Keratinocyte (primary cell): ENCODE results near the gene ATG10. TPM values are rescaled to one million over a fixed set of nuclear protein-coding genes. Genes with fewer than 3 reads are reported as not detected.

Experiments used
- DNase-seq: peaks from one replicate; pipeline ENCODE4 v3.0.0-alpha.2; 2011; ENCODE audit warnings: low read depth, missing footprints, low spot score
- FAIRE-seq: peaks from 2 replicates; lab custom pipeline; 2011; peaks lifted over from hg19 to GRCh38; lab: Jason Lieb, UNC
- H2AFZ ChIP-seq: 2 replicates; pipeline ENCODE4 v1.6.0; 2012; ENCODE audit warnings: low read length, control low read depth, inconsistent platforms; ENCODE audit not compliant: control insufficient read depth
- H3K27ac ChIP-seq: 2 replicates; pipeline ENCODE4 v1.5.1; 2011; ENCODE audit warnings: low read length; ENCODE audit not compliant: control insufficient read depth, insufficient read depth
- H3K27me3 ChIP-seq: 3 replicates; pipeline ENCODE4 v1.6.0; 2011; ENCODE audit warnings: low read length; ENCODE audit not compliant: control insufficient read depth, insufficient read depth; ENCODE audit errors: extremely low read depth
- H3K36me3 ChIP-seq, 2 experiments: 2 replicates in 1 of 2; 3 replicates in 1 of 2; pipeline ENCODE4 v1.5.1; 2011; ENCODE audit warnings: low read length in 2 of 2, mild to moderate bottlenecking in 1 of 2; ENCODE audit not compliant: control insufficient read depth in 2 of 2, insufficient read depth in 2 of 2; ENCODE audit errors: extremely low read depth in 1 of 2
- H3K4me1 ChIP-seq: 3 replicates; pipeline ENCODE4 v1.5.1; 2011; ENCODE audit warnings: low read length; ENCODE audit not compliant: control insufficient read depth, insufficient read depth; ENCODE audit errors: extremely low read depth
- H3K4me2 ChIP-seq: 3 replicates; pipeline ENCODE4 v1.6.0; 2011; ENCODE audit warnings: low read depth, low read length; ENCODE audit not compliant: control insufficient read depth, insufficient read depth; ENCODE audit errors: extremely low read depth
- H3K4me3 ChIP-seq, 3 experiments: fragments of 200-600 bp in 1 of 3; sonication (generic) in 1 of 3; 2 replicates in 2 of 3; 3 replicates in 1 of 3; pipeline ENCODE4 v1.5.1; 2011 to 2016; ENCODE audit warnings: low read length in 3 of 3, mild to moderate bottlenecking in 3 of 3, control low read depth in 2 of 3, inconsistent platforms in 1 of 3, low read depth in 1 of 3, mixed read lengths in 1 of 3, mixed run types in 1 of 3, moderate library complexity in 1 of 3; ENCODE audit not compliant: control insufficient read depth in 2 of 3, insufficient read depth in 2 of 3; ENCODE audit errors: extremely low read depth in 1 of 3
- H3K79me2 ChIP-seq: 2 replicates; pipeline ENCODE4 v1.6.0; 2012; ENCODE audit warnings: low read length; ENCODE audit not compliant: control insufficient read depth, insufficient read depth
- H3K9ac ChIP-seq: 3 replicates; pipeline ENCODE4 v1.6.0; 2011; ENCODE audit warnings: low read length; ENCODE audit not compliant: control insufficient read depth, insufficient read depth; ENCODE audit errors: extremely low read depth
- H3K9me1 ChIP-seq: 3 replicates; pipeline ENCODE4 v1.6.0; 2011; ENCODE audit warnings: low read length; ENCODE audit not compliant: control insufficient read depth, insufficient read depth; ENCODE audit errors: extremely low read depth
- H3K9me3 ChIP-seq: 2 replicates; pipeline ENCODE4 v1.5.1; 2012; ENCODE audit warnings: low read depth, low read length; ENCODE audit not compliant: control insufficient read depth
- H4K20me1 ChIP-seq: 3 replicates; pipeline ENCODE4 v1.6.0; 2011; ENCODE audit warnings: low read length; ENCODE audit not compliant: control insufficient read depth, insufficient read depth; ENCODE audit errors: extremely low read depth
- EZH2 ChIP-seq: IDR thresholded peaks from one replicate; pipeline ENCODE4 v1.6.1; 2012; ENCODE audit warnings: inconsistent platforms, mild to moderate bottlenecking, low read length, moderate library complexity
- dilution Hi-C: fragments of 300-500 bp; cut with MboI; formaldehyde crosslinking; loops from one replicate; pipeline ENCODE4 v1.7.0; 2020; ENCODE audit warnings: low sequenced_read_pairs; ENCODE audit not compliant: extremely low pct_ligation_motif_present
- polyA plus RNA-seq, 5 experiments: library from polyadenylated mRNA; depleted of rRNA in 3 of 5; stranded (reverse) in 3 of 5; stranded (forward) in 1 of 5; unstranded in 1 of 5; fragments of >200 nt; gene quantifications; 1 replicate in 1 of 5; 2 replicates in 3 of 5; 3 replicates in 1 of 5; pipeline versions ENCODE4 v1.2.1 to v1.2.3, GENCODE V29; 2011 to 2012; ENCODE audit warnings: missing spikeins in 2 of 5, low read depth in 1 of 5, low replicate concordance in 1 of 5
- TF ChIP-seq, protein P1 (sequence below), 3 experiments: IDR thresholded peaks in 1 of 3; conservative IDR thresholded peaks in 1 of 3; optimal IDR thresholded peaks in 1 of 3; 2 replicates in 2 of 3; 3 replicates in 1 of 3; pipeline versions ENCODE3 to v1.5.1; 2011; ENCODE audit warnings: low read length in 3 of 3, mild to moderate bottlenecking in 3 of 3, moderate library complexity in 2 of 3, control low read depth in 1 of 3, inconsistent platforms in 1 of 3; ENCODE audit not compliant: insufficient read depth in 2 of 3; ENCODE audit errors: extremely low read depth in 1 of 3

The ATG10 gene
- polyA plus RNA-seq, 1 donor (not counting 4 experiments of a cell fraction or from before 2014, with no cell fraction given) = 5.4 TPM

DNA sequence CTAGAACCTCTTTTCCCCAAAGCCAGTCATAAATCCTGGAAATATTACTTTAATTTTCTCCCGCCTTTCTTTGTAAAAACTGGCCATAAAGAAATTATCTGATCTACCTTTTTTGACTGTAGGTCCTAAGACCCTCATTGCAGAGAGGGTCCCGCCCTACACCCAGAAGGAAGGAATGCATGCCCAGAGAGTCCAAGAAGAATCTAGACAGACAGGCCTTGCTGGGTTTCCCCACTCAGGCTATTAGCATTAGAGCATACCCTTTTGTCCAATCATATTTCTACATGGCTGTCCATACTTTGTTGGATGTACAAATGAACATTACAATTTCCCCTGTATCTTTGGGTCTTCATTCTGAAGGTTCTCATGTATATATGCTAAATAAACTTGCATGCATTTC lies 1.9 kb upstream of the ATG10 start:
- H3K79me2 ChIP-seq = no peaks in the 10 kb centered on the region
- dilution Hi-C loops = no loop called here
- peaks cover 4% of the 10 kb centered on the region for H3K4me1 ChIP-seq
- H3K9ac ChIP-seq = no peak overlapping the region
- no peak overlapping the region for H3K4me2 ChIP-seq
- no peaks in the 10 kb centered on the region for H3K9me3 ChIP-seq
- H3K4me3 ChIP-seq = no peak overlapping the region
- TF ChIP-seq, protein P1, sequence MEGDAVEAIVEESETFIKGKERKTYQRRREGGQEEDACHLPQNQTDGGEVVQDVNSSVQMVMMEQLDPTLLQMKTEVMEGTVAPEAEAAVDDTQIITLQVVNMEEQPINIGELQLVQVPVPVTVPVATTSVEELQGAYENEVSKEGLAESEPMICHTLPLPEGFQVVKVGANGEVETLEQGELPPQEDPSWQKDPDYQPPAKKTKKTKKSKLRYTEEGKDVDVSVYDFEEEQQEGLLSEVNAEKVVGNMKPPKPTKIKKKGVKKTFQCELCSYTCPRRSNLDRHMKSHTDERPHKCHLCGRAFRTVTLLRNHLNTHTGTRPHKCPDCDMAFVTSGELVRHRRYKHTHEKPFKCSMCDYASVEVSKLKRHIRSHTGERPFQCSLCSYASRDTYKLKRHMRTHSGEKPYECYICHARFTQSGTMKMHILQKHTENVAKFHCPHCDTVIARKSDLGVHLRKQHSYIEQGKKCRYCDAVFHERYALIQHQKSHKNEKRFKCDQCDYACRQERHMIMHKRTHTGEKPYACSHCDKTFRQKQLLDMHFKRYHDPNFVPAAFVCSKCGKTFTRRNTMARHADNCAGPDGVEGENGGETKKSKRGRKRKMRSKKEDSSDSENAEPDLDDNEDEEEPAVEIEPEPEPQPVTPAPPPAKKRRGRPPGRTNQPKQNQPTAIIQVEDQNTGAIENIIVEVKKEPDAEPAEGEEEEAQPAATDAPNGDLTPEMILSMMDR (optimal IDR thresholded peaks at IDR 0.05 in 1 of 3, IDR thresholded peaks at IDR 0.05 in 1 of 3, conservative IDR thresholded peaks at IDR 0.05 in 1 of 3; ENCODE audit: extremely low read depth in 1 of 3, insufficient read depth in 2 of 3, low read length in 3 of 3) = no peak
- TF ChIP-seq EZH2 = no peak
- no peaks in the 10 kb centered on the region for H3K36me3 ChIP-seq
- no peak overlapping the region for H3K27ac ChIP-seq
- no peak overlapping the region for H2AFZ ChIP-seq
- H4K20me1 ChIP-seq = no peaks in the 10 kb centered on the region
- no peaks in the 10 kb centered on the region for H3K27me3 ChIP-seq
- H3K9me1 ChIP-seq = no peaks in the 10 kb centered on the region
- DNase-seq (no peak), FAIRE-seq (no peak)

DNA sequence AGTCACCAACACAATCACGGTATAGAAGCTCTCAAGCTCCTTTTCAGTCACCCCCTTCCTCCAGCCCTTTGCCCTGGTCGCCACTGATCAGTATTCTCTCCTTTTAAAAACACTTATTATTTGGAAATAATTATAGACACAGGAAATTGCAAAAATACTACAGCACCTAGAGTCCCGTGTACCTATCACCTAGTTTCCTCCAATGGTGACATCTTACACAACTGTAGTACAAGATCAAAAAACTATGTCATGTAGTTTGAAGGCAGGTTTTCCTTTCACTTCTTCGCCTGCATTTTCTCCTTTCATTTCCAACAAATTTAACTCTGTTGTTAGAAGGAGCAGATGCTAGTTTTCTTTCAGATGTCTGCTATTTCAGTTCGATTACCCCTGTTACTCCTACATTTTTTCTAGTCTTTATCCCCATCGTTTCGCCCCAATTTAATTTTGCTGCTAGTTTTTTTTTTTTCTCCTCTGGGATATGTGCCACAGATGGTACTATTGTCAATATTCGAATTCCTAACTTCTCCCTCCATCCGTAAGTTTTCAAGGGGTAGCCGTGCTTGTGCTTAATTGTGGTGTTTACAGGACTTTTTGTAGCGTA lies 612 bp upstream of the ATG10 start:
- H4K20me1 ChIP-seq = no peaks in the 10 kb centered on the region
- H3K4me1 ChIP-seq = peaks cover 4% of the 10 kb centered on the region
- peak overlapping the region; percentile 87 for H3K27ac ChIP-seq
- no peaks in the 10 kb centered on the region for H3K36me3 ChIP-seq
- FAIRE-seq = peak; percentile 32
- peak overlapping the region; percentile 92 for H3K9ac ChIP-seq
- DNase-seq = no peak
- H2AFZ ChIP-seq = peak overlapping the region; percentile 98
- peak overlapping the region; percentile 83 to 87 (median 86) for H3K4me3 ChIP-seq
- dilution Hi-C loops = no loop called here
- H3K9me3 ChIP-seq = no peaks in the 10 kb centered on the region
- H3K27me3 ChIP-seq = no peaks in the 10 kb centered on the region
- TF ChIP-seq EZH2 = no peak
- TF ChIP-seq, protein P1 (optimal IDR thresholded peaks at IDR 0.05 in 1 of 3, IDR thresholded peaks at IDR 0.05 in 1 of 3, conservative IDR thresholded peaks at IDR 0.05 in 1 of 3; ENCODE audit: extremely low read depth in 1 of 3, insufficient read depth in 2 of 3, low read length in 3 of 3) = no peak
- H3K79me2 ChIP-seq = no peaks in the 10 kb centered on the region
- H3K4me2 ChIP-seq = peak overlapping the region; percentile 89
- H3K9me1 ChIP-seq = no peaks in the 10 kb centered on the region
